ENCODE measurements around the gene CKMT2. TPM values are rescaled to one million over a fixed set of nuclear protein-coding genes. Genes with fewer than 3 reads are reported as not detected.

CKMT2 gene
- total RNA-seq, result 1.3 and 3.6 TPM in 2 replicates

DNA sequence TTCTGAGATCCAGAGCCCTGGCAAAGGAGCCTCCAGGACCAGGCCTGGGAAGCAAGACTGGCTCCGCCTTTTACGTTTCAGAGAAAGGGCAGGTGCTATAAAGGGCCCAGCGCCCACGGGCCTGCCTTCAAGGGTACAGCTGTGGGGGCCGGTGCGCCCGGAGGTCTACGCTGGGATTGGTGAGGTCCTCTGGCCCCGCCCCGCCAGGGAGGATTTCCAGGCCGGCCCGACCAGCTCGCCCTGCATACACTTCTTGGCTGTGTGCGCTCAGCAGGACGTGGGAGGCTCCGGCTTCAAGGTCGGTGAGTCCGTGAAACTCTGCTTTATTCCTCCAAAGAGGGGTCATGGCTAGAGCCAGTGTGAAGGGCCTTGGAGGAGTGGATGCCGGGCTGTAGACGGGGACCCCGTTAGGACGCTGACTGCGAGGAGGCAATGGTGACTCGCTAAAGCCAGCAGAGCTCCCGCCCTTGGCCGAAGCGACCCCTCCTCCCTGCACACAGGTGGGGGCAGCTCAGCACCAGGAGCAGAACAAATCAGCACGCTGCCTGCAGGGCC lies at the start of gene CKMT2:
CKMT2 (plus strand) TSS at position 243 of the 555 bp plus-strand sequence. CDS start 17,811 bp downstream, outside the sequence.

GRCh38 chr5:81301271-81302015 lies 68.3 kb downstream of the CKMT2 start, which contains the start of gene ZCCHC9:
Gene ZCCHC9, plus strand, starts transcription at chr5:81301587. Its CDS starts 3,171 bp downstream, at chr5:81304758.

Other genes with a start within 250 kb of the CKMT2 start
- gene ZCCHC9, start 68.3 kb downstream of the CKMT2 start, total RNA-seq, result 20.9 and 32.0 TPM in 2 replicates
- gene ACOT12, start 160.8 kb downstream of the CKMT2 start, total RNA-seq, result 0.17 and 0.47 TPM in 2 replicates

Data from bronchial smooth muscle cell (primary cell).